Measurements from ENCODE around the gene DTX3. TPM values are rescaled to one million over a fixed set of nuclear protein-coding genes. Genes with fewer than 3 reads are reported as not detected.

DTX3 gene
- total RNA-seq, 1 donor from 2014 or later = 18.3 TPM

DNA sequence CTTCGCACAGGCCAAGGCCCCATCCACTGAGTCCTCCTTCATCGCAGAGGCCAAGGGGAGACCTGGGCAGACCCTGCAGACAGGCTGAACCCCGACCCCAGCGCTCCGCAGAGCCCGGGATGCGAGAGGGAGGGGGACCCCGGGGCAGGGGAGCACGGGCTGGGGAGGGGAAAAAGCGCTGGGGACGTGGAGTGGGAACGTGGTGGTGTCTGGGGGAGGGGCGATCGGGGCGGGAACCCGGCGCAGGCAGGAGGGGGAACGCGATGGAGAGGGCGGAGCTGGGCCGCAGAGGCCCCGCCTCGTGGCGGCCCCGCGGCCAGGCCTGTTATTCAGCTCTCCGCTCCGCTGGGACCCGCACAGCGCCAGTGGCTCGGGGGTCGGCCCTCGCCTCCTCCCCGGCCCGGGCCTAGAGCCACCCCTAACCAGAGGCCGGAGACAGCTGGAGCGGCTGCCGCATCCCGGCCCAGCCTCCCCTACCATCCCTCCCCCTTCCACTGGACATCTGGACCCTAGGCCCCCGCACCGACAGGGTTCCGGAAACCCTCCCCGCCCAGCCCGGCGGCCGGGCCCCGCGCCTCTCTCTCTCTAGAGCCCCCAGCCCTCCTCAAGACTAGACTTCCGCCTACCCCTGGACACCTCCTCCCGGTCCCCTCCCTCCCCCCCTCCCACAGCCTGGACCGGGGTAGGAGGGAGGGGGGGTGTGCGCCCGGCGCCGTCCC lies 6.6 kb downstream of the DTX3 start, which contains the start of gene ARHGEF25:
ARHGEF25 (plus strand) TSS at position 328 of the 719 bp plus-strand sequence. CDS start 460 bp downstream, outside the sequence.
- Mint-ChIP-seq H3K27me3 (ENCODE audit: low read depth, unreplicated experiment) (peaks cover 26% of the 10 kb centered on the region), H3K9me3 (ENCODE audit: unreplicated experiment) (no peaks in the 10 kb centered on the region), H3K4me1 (ENCODE audit: low read depth, unreplicated experiment) (peaks cover 5% of the 10 kb centered on the region), H3K27ac (ENCODE audit: unreplicated experiment) (no peak within 1 kb of the TSS), H3K36me3 (ENCODE audit: low read depth, unreplicated experiment) (peaks cover 38% of the 10 kb centered on the region), H3K4me3 (ENCODE audit: unreplicated experiment) (peak within 1 kb of the TSS; percentile 87)
- Histone ChIP-seq H3K36me3 (ENCODE audit: insufficient read depth, low read length) (no peaks in the 10 kb centered on the region), H3K79me2 (ENCODE audit: insufficient read depth, low read length) (no peaks in the 10 kb centered on the region), H3K4me3 (ENCODE audit: insufficient read depth, low read depth, low read length) (peak within 1 kb of the TSS; percentile 61), H3K9ac (ENCODE audit: low read length) (peak within 1 kb of the TSS; percentile 81), H4K20me1 (ENCODE audit: insufficient read depth, low read length) (no peaks in the 10 kb centered on the region), H3K27me3 (ENCODE audit: insufficient read depth, low read length) (no peaks in the 10 kb centered on the region), H3K9me3 (ENCODE audit: insufficient read depth, low read depth, low read length) (no peaks in the 10 kb centered on the region), H3K4me2 (ENCODE audit: low read length) (peak within 1 kb of the TSS; percentile 89), H3K4me1 (ENCODE audit: insufficient read depth, low read length) (peaks cover 14% of the 10 kb centered on the region), H2AFZ (ENCODE audit: low read depth, low read length) (peak within 1 kb of the TSS; percentile 85), H3K27ac (ENCODE audit: low read depth, low read length) (no peak within 1 kb of the TSS)
- no peak for FAIRE-seq
- no peak for DNase-seq (ENCODE audit: low read depth)
- TF ChIP-seq, protein P1, sequence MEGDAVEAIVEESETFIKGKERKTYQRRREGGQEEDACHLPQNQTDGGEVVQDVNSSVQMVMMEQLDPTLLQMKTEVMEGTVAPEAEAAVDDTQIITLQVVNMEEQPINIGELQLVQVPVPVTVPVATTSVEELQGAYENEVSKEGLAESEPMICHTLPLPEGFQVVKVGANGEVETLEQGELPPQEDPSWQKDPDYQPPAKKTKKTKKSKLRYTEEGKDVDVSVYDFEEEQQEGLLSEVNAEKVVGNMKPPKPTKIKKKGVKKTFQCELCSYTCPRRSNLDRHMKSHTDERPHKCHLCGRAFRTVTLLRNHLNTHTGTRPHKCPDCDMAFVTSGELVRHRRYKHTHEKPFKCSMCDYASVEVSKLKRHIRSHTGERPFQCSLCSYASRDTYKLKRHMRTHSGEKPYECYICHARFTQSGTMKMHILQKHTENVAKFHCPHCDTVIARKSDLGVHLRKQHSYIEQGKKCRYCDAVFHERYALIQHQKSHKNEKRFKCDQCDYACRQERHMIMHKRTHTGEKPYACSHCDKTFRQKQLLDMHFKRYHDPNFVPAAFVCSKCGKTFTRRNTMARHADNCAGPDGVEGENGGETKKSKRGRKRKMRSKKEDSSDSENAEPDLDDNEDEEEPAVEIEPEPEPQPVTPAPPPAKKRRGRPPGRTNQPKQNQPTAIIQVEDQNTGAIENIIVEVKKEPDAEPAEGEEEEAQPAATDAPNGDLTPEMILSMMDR (IDR thresholded peaks at IDR 0.05; ENCODE audit: insufficient read depth, low read depth, low read length) = no peak
- no peak for TF ChIP-seq EZH2 (IDR thresholded peaks at IDR 0.05; ENCODE audit: insufficient read depth, low read length)

DNA sequence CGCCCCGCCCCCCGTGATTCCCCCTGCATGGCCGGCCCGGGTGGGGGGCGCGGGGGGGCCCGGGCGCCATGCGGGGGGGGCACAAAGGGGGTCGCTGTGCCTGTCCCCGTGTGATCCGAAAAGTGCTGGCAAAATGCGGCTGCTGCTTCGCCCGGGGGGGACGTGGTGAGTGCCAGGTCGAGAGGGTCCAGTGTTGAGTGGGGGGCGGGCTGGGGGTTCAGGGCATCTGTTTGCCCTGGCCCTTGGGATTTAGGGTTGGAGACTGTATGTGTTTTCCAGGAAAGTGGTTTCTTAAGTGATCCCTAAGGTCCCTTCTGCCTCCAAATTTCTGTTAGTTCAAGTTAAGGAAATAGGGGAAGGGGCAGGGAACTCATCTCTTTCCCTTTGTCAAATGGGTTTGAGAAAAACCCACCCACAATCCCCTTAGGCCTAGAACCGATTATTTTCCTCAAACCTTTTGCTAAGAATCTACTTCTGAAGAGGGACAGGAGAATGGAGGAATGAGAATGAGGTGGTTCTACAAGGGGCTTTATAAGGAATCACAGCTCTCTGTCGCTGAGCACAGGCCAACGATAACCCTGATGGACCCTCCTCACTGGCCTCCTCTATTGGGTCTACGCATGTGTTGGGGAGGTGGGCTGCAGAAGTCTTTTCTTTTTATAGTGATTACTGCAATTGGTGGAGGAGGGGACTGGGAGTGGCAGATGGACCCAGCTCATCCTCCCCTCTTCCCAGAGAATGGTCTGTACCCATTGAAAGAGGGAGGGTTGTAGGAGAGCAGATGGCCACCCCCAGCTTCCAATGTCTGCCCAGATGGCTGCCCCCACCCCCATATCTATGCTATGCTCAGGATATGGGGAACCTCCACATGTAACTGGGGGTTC lies 7.4 kb downstream of the DTX3 start:
- H3K4me2 ChIP-seq (ENCODE audit: low read length) = peak overlapping the region; percentile 89
- H3K36me3 ChIP-seq (ENCODE audit: insufficient read depth, low read length) = no peaks in the 10 kb centered on the region
- DNase-seq (ENCODE audit: low read depth) (no peak), FAIRE-seq (no peak)
- peaks cover 41% of the 10 kb centered on the region for H3K36me3 Mint-ChIP-seq (ENCODE audit: low read depth, unreplicated experiment)
- H3K27ac ChIP-seq (ENCODE audit: low read depth, low read length) = no peak overlapping the region
- H3K4me3 ChIP-seq (ENCODE audit: insufficient read depth, low read depth, low read length) = peak overlapping the region; percentile 61
- no peaks in the 10 kb centered on the region for H3K9me3 Mint-ChIP-seq (ENCODE audit: unreplicated experiment)
- H3K4me1 ChIP-seq (ENCODE audit: insufficient read depth, low read length) = peaks cover 14% of the 10 kb centered on the region
- H3K9ac ChIP-seq (ENCODE audit: low read length) = peak overlapping the region; percentile 81
- H3K27me3 Mint-ChIP-seq (ENCODE audit: low read depth, unreplicated experiment) = peaks cover 32% of the 10 kb centered on the region
- TF ChIP-seq EZH2 (IDR thresholded peaks at IDR 0.05; ENCODE audit: insufficient read depth, low read length) = no peak
- peak overlapping the region; percentile 87 for H3K4me3 Mint-ChIP-seq (ENCODE audit: unreplicated experiment)
- H3K27ac Mint-ChIP-seq (ENCODE audit: unreplicated experiment) = no peak overlapping the region
- no peaks in the 10 kb centered on the region for H3K27me3 ChIP-seq (ENCODE audit: insufficient read depth, low read length)
- no peaks in the 10 kb centered on the region for H3K9me3 ChIP-seq (ENCODE audit: insufficient read depth, low read depth, low read length)
- H3K4me1 Mint-ChIP-seq (ENCODE audit: low read depth, unreplicated experiment) = peaks cover 10% of the 10 kb centered on the region
- peaks cover 3% of the 10 kb centered on the region for H4K20me1 ChIP-seq (ENCODE audit: insufficient read depth, low read length)
- no peak overlapping the region for H2AFZ ChIP-seq (ENCODE audit: low read depth, low read length)
- H3K79me2 ChIP-seq (ENCODE audit: insufficient read depth, low read length) = no peaks in the 10 kb centered on the region

DNA sequence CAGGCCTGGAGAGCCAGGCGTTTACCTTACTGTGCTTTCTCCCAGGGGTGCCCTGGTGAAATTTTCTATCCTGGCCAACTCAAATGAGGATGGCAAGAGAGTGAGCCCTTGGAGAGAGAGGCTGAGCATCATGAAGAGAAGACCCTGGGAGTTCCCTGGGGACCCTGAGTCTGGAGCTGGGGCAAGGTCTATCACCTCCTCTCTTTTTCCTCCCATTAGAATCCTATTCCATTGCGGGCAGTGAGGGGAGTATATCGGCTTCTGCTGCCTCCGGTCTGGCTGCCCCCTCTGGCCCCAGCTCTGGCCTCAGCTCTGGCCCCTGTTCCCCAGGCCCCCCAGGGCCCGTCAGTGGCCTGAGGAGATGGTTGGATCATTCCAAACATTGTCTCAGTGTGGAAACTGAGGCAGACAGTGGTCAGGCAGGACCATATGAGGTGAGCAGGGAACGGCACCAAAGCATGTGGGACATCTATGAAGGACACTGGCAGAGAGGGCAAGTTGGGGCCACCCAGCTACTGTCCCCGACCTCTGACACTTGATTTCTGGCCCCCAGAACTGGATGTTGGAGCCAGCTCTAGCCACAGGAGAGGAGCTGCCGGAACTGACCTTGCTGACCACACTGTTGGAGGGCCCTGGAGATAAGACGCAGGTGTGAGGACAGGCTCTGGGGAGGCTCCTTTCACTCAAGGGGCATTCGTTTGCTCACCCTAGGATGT lies 8.2 kb downstream of the DTX3 start:
- no peak overlapping the region for H3K9ac ChIP-seq (ENCODE audit: low read length)
- H3K36me3 Mint-ChIP-seq (ENCODE audit: low read depth, unreplicated experiment) = peaks cover 45% of the 10 kb centered on the region
- H3K36me3 ChIP-seq (ENCODE audit: insufficient read depth, low read length) = no peaks in the 10 kb centered on the region
- H3K4me1 Mint-ChIP-seq (ENCODE audit: low read depth, unreplicated experiment) = peaks cover 10% of the 10 kb centered on the region
- TF ChIP-seq EZH2 (IDR thresholded peaks at IDR 0.05; ENCODE audit: insufficient read depth, low read length) = no peak
- TF ChIP-seq, protein P1 (IDR thresholded peaks at IDR 0.05; ENCODE audit: insufficient read depth, low read depth, low read length) = no peak
- no peak overlapping the region for H3K4me3 ChIP-seq (ENCODE audit: insufficient read depth, low read depth, low read length)
- H3K79me2 ChIP-seq (ENCODE audit: insufficient read depth, low read length) = no peaks in the 10 kb centered on the region
- peaks cover 14% of the 10 kb centered on the region for H3K4me1 ChIP-seq (ENCODE audit: insufficient read depth, low read length)
- H3K27ac ChIP-seq (ENCODE audit: low read depth, low read length) = no peak overlapping the region
- DNase-seq (ENCODE audit: low read depth) = no peak
- H3K4me3 Mint-ChIP-seq (ENCODE audit: unreplicated experiment) = peak overlapping the region; percentile 87
- peak overlapping the region; percentile 89 for H3K4me2 ChIP-seq (ENCODE audit: low read length)
- no peaks in the 10 kb centered on the region for H3K9me3 Mint-ChIP-seq (ENCODE audit: unreplicated experiment)
- no peaks in the 10 kb centered on the region for H3K27me3 ChIP-seq (ENCODE audit: insufficient read depth, low read length)
- peaks cover 3% of the 10 kb centered on the region for H4K20me1 ChIP-seq (ENCODE audit: insufficient read depth, low read length)
- no peaks in the 10 kb centered on the region for H3K9me3 ChIP-seq (ENCODE audit: insufficient read depth, low read depth, low read length)
- H3K27me3 Mint-ChIP-seq (ENCODE audit: low read depth, unreplicated experiment) = peaks cover 40% of the 10 kb centered on the region
- H2AFZ ChIP-seq (ENCODE audit: low read depth, low read length) = no peak overlapping the region
- H3K27ac Mint-ChIP-seq (ENCODE audit: unreplicated experiment) = no peak overlapping the region
- no peak for FAIRE-seq
